HepG2 (cell line): ENCODE results near the gene NUDT13. TPM values are rescaled to one million over a fixed set of nuclear protein-coding genes. Genes with fewer than 3 reads are reported as not detected.

ENCODE experiments used
- CBX2 ChIP-seq, 2 experiments: fragments of 200-600 bp in 1 of 2; sonication (generic); formaldehyde crosslinking in 1 of 2; IDR thresholded peaks; 2 replicates each; pipeline versions ENCODE4 v1.7.0 to v1.8.1; 2018 to 2022; ENCODE audit warnings: low read depth in 2 of 2, low read length in 1 of 2, mild to moderate bottlenecking in 1 of 2, missing genetic modification reagents in 1 of 2
- ELF1 ChIP-seq: sonication (generic); formaldehyde crosslinking; IDR thresholded peaks from 2 replicates; pipeline ENCODE4 v1.4.0; 2020; ENCODE audit warnings: missing genetic modification reagents
- GABPA ChIP-seq, 2 experiments: IDR thresholded peaks; 2 replicates each; pipeline ENCODE4 v1.6.1; 2011 to 2016; ENCODE audit warnings: low read depth in 2 of 2, low read length in 1 of 2, missing biosample characterization in 1 of 2, missing genetic modification characterization in 1 of 2
- IKZF4 ChIP-seq: sonication (generic); formaldehyde crosslinking; IDR thresholded peaks from 2 replicates; pipeline ENCODE4 v1.5.1; 2020; ENCODE audit warnings: borderline replicate concordance, mild to moderate bottlenecking, low read depth, missing genetic modification reagents; ENCODE audit errors: not compliant biosample characterization
- MYC ChIP-seq: sonication (generic); formaldehyde crosslinking; IDR thresholded peaks from 2 replicates; pipeline ENCODE4 v1.9.0; 2021; ENCODE audit warnings: missing genetic modification reagents, borderline replicate concordance
- PRMT3 ChIP-seq: sonication (generic); formaldehyde crosslinking; IDR thresholded peaks from 2 replicates; pipeline ENCODE4 v1.8.1; 2022; ENCODE audit warnings: low read depth, mild to moderate bottlenecking, moderate library complexity, missing genetic modification reagents, borderline replicate concordance
- SNAPC2 ChIP-seq: sonication (generic); formaldehyde crosslinking; IDR thresholded peaks from 2 replicates; pipeline ENCODE4 v1.8.1; 2022; ENCODE audit warnings: mild to moderate bottlenecking, missing genetic modification reagents
- SOX5 ChIP-seq: IDR thresholded peaks from 2 replicates; pipeline ENCODE4 v1.6.1; 2016; ENCODE audit warnings: borderline replicate concordance
- SP2 ChIP-seq: sonication (generic); formaldehyde crosslinking; IDR thresholded peaks from 2 replicates; pipeline ENCODE4 v1.5.1; 2020; ENCODE audit warnings: mild to moderate bottlenecking, missing genetic modification reagents
- TBP ChIP-seq: sonication (generic); formaldehyde crosslinking; IDR thresholded peaks from 2 replicates; pipeline ENCODE4 v1.5.0; 2020; ENCODE audit warnings: missing genetic modification reagents
- ZBTB3 ChIP-seq: sonication (generic); formaldehyde crosslinking; IDR thresholded peaks from 2 replicates; pipeline ENCODE4 v1.4.0; 2020; ENCODE audit warnings: low read depth, mild to moderate bottlenecking, moderate library complexity, missing genetic modification reagents, borderline replicate concordance
- ZC3H13 ChIP-seq: sonication (generic); formaldehyde crosslinking; IDR thresholded peaks from 2 replicates; pipeline ENCODE4 v1.8.1; 2023; ENCODE audit warnings: mild to moderate bottlenecking, missing genetic modification reagents, moderate library complexity
- ZMYM4 ChIP-seq: sonication (generic); formaldehyde crosslinking; IDR thresholded peaks from 2 replicates; pipeline ENCODE4 v1.8.1; 2023; ENCODE audit warnings: mild to moderate bottlenecking, missing genetic modification reagents
- ZNF235 ChIP-seq: sonication (generic); formaldehyde crosslinking; IDR thresholded peaks from 2 replicates; pipeline ENCODE4 v1.8.1; 2023; ENCODE audit warnings: mild to moderate bottlenecking, missing genetic modification reagents, borderline replicate concordance
- ZNF260 ChIP-seq: sonication (generic); formaldehyde crosslinking; IDR thresholded peaks from 2 replicates; pipeline ENCODE4 v1.4.0; 2020; ENCODE audit warnings: missing genetic modification reagents, low read depth, mild to moderate bottlenecking, borderline replicate concordance
- ZNF556 ChIP-seq: sonication (generic); formaldehyde crosslinking; IDR thresholded peaks from 2 replicates; pipeline ENCODE4 v1.4.0; 2020; ENCODE audit warnings: mild to moderate bottlenecking, missing genetic modification reagents, borderline replicate concordance
- ZNF609 ChIP-seq: sonication (generic); formaldehyde crosslinking; IDR thresholded peaks from 2 replicates; pipeline ENCODE4 v1.4.0; 2020; ENCODE audit warnings: mild to moderate bottlenecking, missing genetic modification reagents, borderline replicate concordance
- ZNF615 ChIP-seq: sonication (generic); formaldehyde crosslinking; IDR thresholded peaks from 2 replicates; pipeline ENCODE4 v1.5.0; 2020; ENCODE audit warnings: mild to moderate bottlenecking, missing genetic modification reagents, borderline replicate concordance
- ZNF740 ChIP-seq: sonication (generic); formaldehyde crosslinking; IDR thresholded peaks from 2 replicates; pipeline ENCODE4 v1.4.0; 2020; ENCODE audit warnings: missing genetic modification reagents
- ZXDC ChIP-seq: sonication (generic); formaldehyde crosslinking; IDR thresholded peaks from 2 replicates; pipeline ENCODE4 v1.5.0; 2020; ENCODE audit warnings: mild to moderate bottlenecking, missing genetic modification reagents
- polyA plus RNA-seq, 8 experiments: library from polyadenylated mRNA; depleted of rRNA in 3 of 8; stranded (reverse) in 7 of 8; unstranded in 1 of 8; fragments of >200 nt; fragmentation: Illumina TruSeq in 4 of 8; extraction: Trizol in 4 of 8; gene quantifications; 2 replicates each; pipeline versions ENCODE4 v1.2.1 to v1.2.3, GENCODE V29; 2011 to 2016; ENCODE audit warnings: low read depth in 4 of 8, missing spikeins in 1 of 8, mixed read lengths in 1 of 8; ENCODE audit not compliant: insufficient read depth in 1 of 8
- total RNA-seq, 5 experiments: library from RNA; depleted of rRNA; stranded (reverse); fragments of >200 nt; fragmentation: Illumina TruSeq; extraction: Trizol; gene quantifications; 2 replicates each; pipeline ENCODE4 v1.2.3, GENCODE V29; 2016; ENCODE audit warnings: low read depth in 1 of 5

NUDT13 gene
- total and polyA plus RNA-seq, 2 of the 13 experiments (the other 11 are each of a cell fraction or from before 2014, with no cell fraction given) = 4.2 to 6.5 TPM

- peak; percentile 47; the same call in 1 of the 2 replicates for TF ChIP-seq ZNF615 (CRISPR knock-in tag)
- peak; percentile 60 for TF ChIP-seq SOX5
- TF ChIP-seq IKZF4 (CRISPR knock-in tag) = no peak
- TF ChIP-seq ZC3H13 (CRISPR knock-in tag) = 0 out of 2 replicates have a peak, but pooled peaks have one; percentile 86
- TF ChIP-seq ZBTB3 (CRISPR knock-in tag) = no peak
- TF ChIP-seq ZNF740 (CRISPR knock-in tag) = no peak; the same call in 1 of the 2 replicates
- TF ChIP-seq SNAPC2 = no peak; the same call in 1 of the 2 replicates
- TF ChIP-seq CBX2 (IDR thresholded peaks at IDR 0.05; ENCODE audit: low read depth, low read length) = no peak
- no peak for TF ChIP-seq CBX2 (CRISPR knock-in tag; IDR thresholded peaks at IDR 0.05; ENCODE audit: low read depth)
- peak; percentile 79; the same call in 1 of the 2 replicates for TF ChIP-seq PRMT3 (CRISPR knock-in tag)
- peak; percentile 63; the same call in 1 of the 2 replicates for TF ChIP-seq ZNF609 (CRISPR knock-in tag)
- TF ChIP-seq TBP (CRISPR knock-in tag) = 0 out of 2 replicates have a peak, but pooled peaks have one; percentile 61
- TF ChIP-seq ZXDC (CRISPR knock-in tag) = peak; percentile 100
- peak; percentile 97 for TF ChIP-seq ZMYM4 (CRISPR knock-in tag)
- peak; percentile 63 for TF ChIP-seq ELF1 (CRISPR knock-in tag)
- no peak for TF ChIP-seq ZNF260 (CRISPR knock-in tag)
- TF ChIP-seq MYC = peak; percentile 81; the same call in 1 of the 2 replicates
- peak; percentile 96; the same call in 1 of the 2 replicates for TF ChIP-seq ZNF556 (CRISPR knock-in tag)
- TF ChIP-seq GABPA (IDR thresholded peaks at IDR 0.05; ENCODE audit: low read depth, low read length) = no peak
- TF ChIP-seq GABPA (CRISPR knock-in tag; IDR thresholded peaks at IDR 0.05; ENCODE audit: low read depth) = peak; percentile 36
- peak; percentile 33; the same call in 1 of the 2 replicates for TF ChIP-seq ZNF235
- no peak for TF ChIP-seq SP2 (CRISPR knock-in tag)
Measured at GRCh38 chr10:73096449-73097304, 13.6 kb upstream of the NUDT13 start, which contains the start of gene P4HA1 (continued).
